ENCODE measurements around the gene PIK3CG.

Gene PIK3CG

DNA sequence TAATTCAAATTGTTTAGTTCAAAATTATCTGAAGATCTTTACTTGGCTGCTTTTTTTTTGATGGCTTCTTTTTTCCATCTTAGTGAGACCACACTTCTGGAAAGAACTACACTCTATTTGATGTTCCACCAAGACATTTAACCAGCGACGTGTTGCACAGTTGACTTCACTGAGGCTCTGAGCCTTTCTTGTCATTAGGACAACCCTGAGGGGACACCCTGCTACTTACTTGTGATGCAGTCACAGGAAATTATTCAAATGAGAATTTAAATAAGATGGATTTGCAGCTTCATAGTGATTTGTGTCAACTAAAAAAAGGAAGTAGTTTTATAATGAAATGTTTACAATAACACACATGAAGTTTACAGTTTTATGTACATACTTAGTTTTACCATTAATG is 25.6 kb upstream of the PIK3CG start:
- TF ChIP-seq, protein P1, sequence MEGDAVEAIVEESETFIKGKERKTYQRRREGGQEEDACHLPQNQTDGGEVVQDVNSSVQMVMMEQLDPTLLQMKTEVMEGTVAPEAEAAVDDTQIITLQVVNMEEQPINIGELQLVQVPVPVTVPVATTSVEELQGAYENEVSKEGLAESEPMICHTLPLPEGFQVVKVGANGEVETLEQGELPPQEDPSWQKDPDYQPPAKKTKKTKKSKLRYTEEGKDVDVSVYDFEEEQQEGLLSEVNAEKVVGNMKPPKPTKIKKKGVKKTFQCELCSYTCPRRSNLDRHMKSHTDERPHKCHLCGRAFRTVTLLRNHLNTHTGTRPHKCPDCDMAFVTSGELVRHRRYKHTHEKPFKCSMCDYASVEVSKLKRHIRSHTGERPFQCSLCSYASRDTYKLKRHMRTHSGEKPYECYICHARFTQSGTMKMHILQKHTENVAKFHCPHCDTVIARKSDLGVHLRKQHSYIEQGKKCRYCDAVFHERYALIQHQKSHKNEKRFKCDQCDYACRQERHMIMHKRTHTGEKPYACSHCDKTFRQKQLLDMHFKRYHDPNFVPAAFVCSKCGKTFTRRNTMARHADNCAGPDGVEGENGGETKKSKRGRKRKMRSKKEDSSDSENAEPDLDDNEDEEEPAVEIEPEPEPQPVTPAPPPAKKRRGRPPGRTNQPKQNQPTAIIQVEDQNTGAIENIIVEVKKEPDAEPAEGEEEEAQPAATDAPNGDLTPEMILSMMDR (IDR thresholded peaks at IDR 0.05; ENCODE audit: low read depth, low read length, missing control alignments): no peak
- no peaks in the 10 kb centered on the region for H3K36me3 ChIP-seq (replicated peaks)
- no peak overlapping the region for H3K4me3 ChIP-seq (ENCODE audit: low read depth, low read length)
- no peak for DNase-seq
- no peaks in the 10 kb centered on the region for H3K27me3 ChIP-seq (replicated peaks)
- H3K27ac ChIP-seq: no peak overlapping the region
- in situ Hi-C loops (cut with HindIII; ENCODE audit: low pct_ligation_motif_present, low sequenced_read_pairs): no loop called here

DNA sequence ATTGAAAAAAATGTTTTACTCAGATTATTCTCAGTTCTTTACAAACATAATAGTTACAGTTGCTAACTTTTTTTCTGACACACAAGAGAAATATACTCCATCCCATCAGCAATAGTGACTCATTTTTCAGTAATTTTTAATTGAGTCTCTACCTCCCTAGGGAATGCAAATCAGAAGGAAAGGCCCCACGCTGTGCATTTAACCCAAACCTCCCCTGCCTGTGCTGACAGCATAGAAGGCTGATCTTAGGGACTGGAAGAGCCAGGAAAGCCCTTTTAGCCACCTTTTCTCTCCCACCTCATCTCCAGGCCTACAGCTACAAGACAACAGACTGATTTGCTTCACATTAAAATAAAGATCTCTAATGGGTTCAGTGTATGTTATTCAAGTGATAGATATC is 24.7 kb upstream of the PIK3CG start:
- DNase-seq: peak; percentile 80
- Histone ChIP-seq H3K4me3 (ENCODE audit: low read depth, low read length) (no peak overlapping the region), H3K27ac (no peak overlapping the region), H3K36me3 (replicated peaks) (no peaks in the 10 kb centered on the region), H3K27me3 (replicated peaks) (no peaks in the 10 kb centered on the region)
- TF ChIP-seq, protein P1 (IDR thresholded peaks at IDR 0.05; ENCODE audit: low read depth, low read length, missing control alignments): no peak
- in situ Hi-C loops (cut with HindIII; ENCODE audit: low pct_ligation_motif_present, low sequenced_read_pairs): no loop called here

DNA sequence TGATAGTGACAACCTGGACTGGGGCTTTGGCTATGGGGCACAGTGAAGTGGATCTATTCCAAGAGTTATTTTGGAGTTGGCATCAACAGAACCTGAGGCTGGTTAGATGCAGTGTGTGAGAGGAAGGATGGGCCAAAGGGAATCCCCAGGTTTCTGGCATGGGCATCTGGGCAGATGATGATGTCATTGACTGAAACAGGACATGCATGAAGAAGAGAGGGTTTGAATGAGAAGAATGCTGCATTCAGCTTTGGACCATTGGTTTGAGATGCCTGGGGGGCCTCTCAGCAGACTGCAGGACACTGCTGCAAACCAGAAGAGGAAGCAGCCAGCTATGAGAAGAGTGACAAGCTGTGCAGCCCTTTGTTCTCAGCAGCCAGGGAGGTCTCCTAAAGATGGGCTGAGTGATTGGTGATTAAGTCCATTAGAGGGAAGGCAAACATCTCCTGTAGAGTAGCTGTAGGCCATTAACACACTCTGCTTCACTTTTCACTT is 23.1 kb upstream of the PIK3CG start:
- Histone ChIP-seq H3K27me3 (replicated peaks) (no peaks in the 10 kb centered on the region), H3K36me3 (replicated peaks) (no peaks in the 10 kb centered on the region), H3K27ac (no peak overlapping the region), H3K4me3 (ENCODE audit: low read depth, low read length) (no peak overlapping the region)
- in situ Hi-C loops (cut with HindIII; ENCODE audit: low pct_ligation_motif_present, low sequenced_read_pairs): no loop called here
- DNase-seq: no peak
- TF ChIP-seq, protein P1 (IDR thresholded peaks at IDR 0.05; ENCODE audit: low read depth, low read length, missing control alignments): no peak

DNA sequence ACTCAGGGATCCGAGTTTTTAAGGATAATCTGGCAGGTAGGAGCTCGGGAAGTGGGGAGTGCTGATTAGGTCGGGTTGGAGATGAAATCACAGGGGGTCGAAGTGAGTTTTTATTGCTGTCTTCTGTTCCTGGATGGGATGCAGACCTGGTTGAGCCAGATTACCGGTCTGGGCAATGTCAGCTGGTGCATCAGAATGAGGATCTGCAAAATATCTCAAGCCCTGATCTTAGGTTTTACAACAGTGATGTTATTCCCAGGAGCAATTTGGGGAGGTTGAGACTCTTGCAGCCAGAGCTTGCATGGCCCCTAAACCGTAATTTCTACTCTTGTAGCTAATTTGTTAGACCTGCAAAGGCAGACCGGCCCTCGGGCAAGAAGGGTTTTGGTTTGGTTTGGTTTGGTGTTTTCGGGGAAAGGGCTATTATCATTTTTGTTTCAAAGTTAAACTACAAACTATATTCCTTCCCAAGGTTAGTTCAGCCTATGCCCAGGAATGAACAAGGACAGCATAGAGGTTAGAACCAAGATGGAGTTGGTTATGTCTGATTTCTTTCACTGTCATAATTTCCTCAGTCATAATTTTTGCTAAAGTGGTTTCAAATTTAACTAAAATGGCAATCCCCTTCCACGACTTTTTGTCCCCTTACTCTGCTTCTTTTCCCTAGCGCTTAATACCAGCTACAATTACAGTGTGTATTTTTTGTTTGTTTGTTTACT is 20.6 kb upstream of the PIK3CG start:
- DNase-seq: no peak
- TF ChIP-seq, protein P1 (IDR thresholded peaks at IDR 0.05; ENCODE audit: low read depth, low read length, missing control alignments): no peak
- Histone ChIP-seq H3K27ac (no peak overlapping the region), H3K27me3 (replicated peaks) (no peaks in the 10 kb centered on the region), H3K4me3 (ENCODE audit: low read depth, low read length) (no peak overlapping the region), H3K36me3 (replicated peaks) (no peaks in the 10 kb centered on the region)
- in situ Hi-C loops (cut with HindIII; ENCODE audit: low pct_ligation_motif_present, low sequenced_read_pairs): no loop called here

DNA sequence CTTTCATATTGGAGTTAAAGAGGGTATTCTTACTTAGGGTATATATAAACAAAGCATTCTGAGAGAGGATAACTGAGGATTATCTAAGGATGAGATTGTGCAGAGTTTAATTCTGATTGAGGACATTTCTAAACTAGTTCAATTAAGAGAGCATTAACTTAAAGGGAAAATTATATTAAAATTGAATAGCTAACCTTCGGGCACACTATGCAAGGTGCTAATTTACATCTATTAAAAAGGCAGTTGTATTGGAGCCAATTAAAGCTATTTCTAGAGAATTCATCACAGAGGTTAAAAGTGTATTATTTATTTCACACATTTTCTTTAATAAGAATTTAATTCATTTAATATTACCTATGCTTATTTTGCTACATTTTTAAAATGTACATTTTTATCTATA is 17.0 kb upstream of the PIK3CG start:
- no peak overlapping the region for H3K4me3 ChIP-seq (ENCODE audit: low read depth, low read length)
- H3K36me3 ChIP-seq (replicated peaks): no peaks in the 10 kb centered on the region
- no peak overlapping the region for H3K27ac ChIP-seq
- TF ChIP-seq, protein P1 (IDR thresholded peaks at IDR 0.05; ENCODE audit: low read depth, low read length, missing control alignments): no peak
- no peaks in the 10 kb centered on the region for H3K27me3 ChIP-seq (replicated peaks)
- no peak for DNase-seq
- in situ Hi-C loops (cut with HindIII; ENCODE audit: low pct_ligation_motif_present, low sequenced_read_pairs): no loop called here

All from brain microvascular endothelial cell (primary cell).